Stimulated activated CD4-positive, alpha-beta T cell treated with anti-CD3 and anti-CD28 coated beads, Interleukin-2, amount 100 ng/mL, for 24 hours (primary cell): ENCODE measurements around the gene RUNX2.
"Not testable (repeated sequence)": the region's sequence is repeated elsewhere in the genome, so short reads cannot be mapped to it uniquely, and the experiment has no call there.

Experiments used
- DNase-seq, 2 donors: peaks; one replicate each; pipeline ENCODE4 v3.0.0-alpha.2; 2020

Gene RUNX2

GRCh38 chr6:45327956-45328522 is at the start of gene RUNX2:
TSS of gene RUNX2 (plus strand) at chr6:45328330. CDS start at chr6:45328727, 397 bp downstream.
- DNase-seq = no peak

DNA sequence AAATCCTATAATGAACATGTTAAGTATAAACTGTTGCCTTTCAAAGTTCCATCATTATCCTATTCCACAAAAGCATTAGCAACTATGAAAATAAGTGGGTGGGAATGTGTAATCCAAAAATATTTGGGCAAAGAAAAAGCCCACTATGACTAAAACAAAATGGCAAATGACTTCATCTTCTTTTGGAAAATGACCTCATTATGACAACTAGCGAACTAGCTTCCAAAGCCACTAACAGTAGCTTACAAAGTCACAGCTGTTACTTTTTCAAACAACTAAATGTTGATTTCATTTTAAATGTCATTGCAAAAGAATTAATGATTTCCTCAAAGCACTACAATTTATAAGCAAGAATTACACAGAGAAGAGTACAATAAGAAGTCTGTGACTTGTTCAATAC is 49.8 kb upstream of the RUNX2 start:
- DNase-seq = no peak

GRCh38 chr6:45286707-45287106 is 41.4 kb upstream of the RUNX2 start:
- not testable (repeated sequence) for DNase-seq

DNA sequence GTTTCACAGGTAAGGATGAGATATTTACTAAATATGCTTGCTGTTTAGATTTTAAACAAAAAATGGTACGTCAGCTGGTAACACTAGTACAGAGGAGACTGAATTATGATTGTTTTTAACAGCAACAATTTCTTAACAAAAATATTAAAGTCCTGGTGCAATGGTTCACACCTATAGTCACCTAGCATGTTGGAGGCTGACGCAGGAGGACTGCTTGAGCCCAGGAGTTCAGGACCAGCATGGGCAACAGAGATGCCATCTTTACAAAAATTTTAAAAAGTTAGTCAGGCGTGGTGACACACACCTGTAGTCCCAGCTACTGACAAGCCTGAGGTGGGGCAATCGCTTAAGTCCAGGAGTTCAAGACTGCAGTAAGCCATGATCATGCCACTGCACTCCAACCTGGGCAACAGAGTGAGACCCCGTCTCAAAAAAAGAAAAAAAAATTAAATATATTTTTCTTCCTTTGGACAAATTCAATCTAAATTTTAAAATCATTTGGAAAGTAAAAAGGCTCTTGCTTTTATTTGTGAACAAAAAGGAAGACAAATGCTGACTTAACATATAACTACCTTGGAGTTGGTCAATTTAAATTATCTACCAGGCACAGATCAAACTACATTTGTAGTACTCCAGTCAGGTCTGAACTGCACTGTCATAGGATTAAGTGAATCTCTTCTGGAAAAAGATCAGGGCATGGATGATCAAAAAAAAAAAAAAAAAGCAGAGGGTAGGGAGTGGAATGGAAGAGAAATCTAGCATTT is 38.2 kb upstream of the RUNX2 start:
- DNase-seq = no peak

DNA sequence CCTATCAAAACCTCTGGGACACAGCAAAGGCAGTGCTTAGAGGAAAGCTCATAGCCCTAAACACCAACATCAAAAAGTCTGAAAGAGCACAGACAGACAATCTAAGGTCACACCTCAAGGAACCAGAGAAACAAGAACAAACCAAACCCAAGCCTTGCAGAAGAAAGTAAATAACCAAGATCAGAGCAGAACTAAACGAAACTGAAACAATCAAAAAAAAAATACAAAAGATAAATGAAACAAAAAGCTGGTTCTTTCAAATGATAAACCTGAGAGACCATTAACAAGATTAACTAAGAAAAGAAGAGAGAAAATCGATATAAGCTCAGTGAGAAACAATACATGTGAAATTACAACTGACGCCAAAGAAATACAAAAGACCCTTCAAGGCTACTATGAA is 34.8 kb upstream of the RUNX2 start:
- no peak for DNase-seq

DNA sequence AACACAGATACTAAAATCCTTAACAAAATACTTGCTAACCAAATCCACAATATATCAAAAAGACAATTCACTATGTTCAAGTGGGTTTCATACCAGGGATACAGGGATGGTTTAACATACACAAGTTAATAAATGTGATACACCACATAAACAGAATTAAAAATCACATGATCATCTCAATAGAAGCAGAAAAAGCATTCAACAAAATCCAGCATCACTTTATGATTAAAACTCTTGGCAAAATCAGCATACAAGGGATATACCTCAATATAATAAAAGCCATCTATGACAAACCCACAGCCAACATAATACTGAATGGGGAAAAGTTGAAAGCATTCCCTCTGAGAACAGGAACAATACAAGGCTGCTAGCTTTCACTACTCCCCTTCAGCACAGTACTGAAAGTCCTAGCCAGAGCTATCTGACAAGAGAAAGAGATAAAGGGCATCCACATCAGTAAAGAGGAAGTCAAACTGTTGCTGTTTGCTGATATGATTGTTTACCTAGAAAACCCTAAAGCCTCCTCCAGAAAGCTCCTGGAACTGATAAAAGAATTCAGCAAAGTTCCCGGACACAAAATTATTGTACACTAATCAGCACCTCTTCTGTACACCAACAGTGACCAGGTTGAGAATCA is 33.9 kb upstream of the RUNX2 start:
- DNase-seq = not testable (repeated sequence)

DNA sequence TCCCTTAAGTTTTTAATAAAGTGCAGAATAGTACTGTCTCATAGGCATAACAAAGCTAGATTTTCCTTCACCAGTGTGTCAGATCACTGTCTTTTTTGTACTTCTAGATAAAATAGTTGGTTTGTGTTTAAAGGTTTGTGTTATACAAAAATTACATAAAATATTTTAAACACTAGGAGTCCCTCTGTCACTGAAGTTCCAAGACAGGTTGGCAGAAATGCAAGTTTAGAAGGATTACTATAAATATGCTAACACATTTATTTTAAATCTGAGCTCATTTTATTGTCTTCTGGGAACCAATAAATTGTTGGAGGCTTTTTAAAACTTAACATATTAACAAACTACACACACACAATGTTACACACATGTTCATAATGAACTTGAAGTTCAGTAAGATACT is 30.8 kb upstream of the RUNX2 start:
- no peak for DNase-seq

DNA sequence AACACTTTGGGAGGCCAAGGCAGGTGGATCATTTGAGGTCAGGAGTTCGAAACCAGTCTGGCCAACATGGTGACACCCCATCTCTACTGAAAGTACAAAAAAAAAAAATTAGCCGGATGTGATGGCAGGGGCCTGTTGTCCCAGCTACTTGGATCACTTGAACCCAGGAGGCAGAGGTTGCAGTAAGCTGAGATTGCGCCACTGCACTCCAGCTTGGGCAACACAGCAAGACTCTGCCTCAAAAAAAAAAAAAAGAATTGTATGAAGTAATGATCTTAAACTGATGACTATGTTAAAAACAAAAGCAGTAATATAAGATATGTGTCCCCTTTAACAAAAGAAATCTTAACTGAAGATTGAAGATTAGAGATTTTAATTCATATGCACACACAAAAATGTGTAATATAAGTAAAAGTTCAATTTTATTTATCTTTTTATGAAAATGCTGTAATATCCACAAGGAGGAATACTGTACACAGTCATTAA is 29.0 kb upstream of the RUNX2 start:
- no peak for DNase-seq

- DNase-seq = no peak
Observed at GRCh38 chr6:45300736-45301135, 27.4 kb upstream of the RUNX2 start.

- DNase-seq = no peak
Observed at GRCh38 chr6:45301348-45302142, 26.6 kb upstream of the RUNX2 start.

DNA sequence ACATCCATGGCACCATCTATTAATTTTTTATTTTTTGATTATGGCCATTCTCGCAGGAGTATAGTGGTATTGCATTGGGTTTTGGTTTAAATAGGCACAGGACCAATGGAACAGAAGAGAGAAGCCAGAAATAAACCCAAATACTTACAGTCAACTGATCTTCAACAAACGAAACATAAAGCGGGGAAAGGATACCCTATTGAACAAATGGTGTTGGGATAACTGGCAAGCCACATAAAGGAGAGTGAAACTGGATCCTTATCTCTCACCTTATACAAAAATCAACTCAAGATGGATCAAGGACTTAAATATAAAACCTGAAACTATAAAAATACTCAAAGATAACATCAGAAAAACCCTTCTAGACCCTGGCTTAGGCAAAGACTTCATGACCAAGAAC is 25.3 kb upstream of the RUNX2 start:
- DNase-seq = no peak

GRCh38 chr6:45305546-45305945 is 22.6 kb upstream of the RUNX2 start:
- no peak for DNase-seq

DNA sequence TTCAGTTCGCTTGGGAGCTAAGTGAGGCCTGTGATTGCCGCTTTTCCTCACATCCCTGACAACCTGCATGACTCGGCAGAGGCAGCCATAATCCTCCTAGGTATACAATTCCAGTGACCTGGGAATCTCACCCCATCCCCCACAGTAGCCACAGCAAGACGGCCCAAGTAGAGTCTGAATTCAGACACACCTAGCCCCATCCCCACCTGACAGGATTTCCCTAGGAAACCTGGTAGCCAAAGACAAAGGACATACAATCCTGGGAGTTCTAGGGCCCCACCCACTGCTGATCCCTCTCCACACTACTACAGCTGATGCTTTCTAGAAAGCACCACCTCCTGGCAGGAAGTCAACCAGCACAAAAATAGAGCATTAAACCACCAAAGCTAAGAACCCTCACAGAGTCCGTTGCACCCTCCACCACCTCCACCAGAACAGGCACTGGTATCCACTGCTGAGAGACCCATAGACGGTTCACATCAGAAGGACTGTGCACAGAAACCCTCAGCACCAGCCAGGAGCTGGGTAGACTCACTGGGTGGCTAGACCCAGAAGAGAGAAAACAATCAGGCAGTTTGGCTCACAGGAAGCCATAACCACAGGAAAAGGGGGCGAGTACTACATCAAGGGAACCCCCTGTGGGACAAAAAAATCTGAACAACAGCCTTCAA is 17.9 kb upstream of the RUNX2 start:
- DNase-seq = no peak

DNA sequence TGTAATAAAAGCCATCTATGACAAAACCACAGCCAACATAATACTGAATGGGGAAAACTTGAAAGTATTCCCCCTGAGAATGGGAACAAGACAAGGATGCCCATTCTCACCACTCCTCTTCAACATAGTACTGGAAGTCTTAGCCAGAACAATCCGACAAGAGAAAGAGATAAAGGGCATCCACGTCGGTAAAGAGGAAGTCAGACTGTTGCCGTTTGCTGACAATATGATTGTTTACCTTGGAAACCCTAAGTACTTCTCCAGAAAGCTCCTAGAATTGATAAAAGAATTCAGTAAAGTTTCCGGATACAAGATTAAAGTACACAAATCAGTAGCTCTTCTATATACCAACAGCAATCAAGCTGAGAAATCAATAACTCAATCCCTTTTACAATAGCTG is 14.0 kb upstream of the RUNX2 start:
- no peak for DNase-seq

DNA sequence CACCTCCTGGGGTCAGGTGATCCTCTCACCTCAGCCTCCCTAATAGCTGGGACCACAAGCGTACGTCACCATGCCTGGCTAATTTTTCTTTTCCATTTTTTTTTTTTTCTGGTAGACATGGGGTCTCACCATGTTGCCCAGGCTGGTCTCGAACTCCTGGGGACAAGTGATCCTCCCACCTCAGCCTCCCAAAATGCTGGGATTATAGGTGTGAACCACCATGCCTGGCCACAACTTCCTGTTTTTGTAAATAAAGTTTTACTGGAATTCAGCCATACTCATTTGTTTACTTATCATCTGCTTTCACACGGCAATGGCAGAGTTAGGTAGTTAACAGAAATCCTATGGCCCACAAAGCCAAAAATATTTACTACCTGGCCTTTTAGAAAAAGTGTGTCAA is 7.8 kb upstream of the RUNX2 start:
- no peak for DNase-seq

DNA sequence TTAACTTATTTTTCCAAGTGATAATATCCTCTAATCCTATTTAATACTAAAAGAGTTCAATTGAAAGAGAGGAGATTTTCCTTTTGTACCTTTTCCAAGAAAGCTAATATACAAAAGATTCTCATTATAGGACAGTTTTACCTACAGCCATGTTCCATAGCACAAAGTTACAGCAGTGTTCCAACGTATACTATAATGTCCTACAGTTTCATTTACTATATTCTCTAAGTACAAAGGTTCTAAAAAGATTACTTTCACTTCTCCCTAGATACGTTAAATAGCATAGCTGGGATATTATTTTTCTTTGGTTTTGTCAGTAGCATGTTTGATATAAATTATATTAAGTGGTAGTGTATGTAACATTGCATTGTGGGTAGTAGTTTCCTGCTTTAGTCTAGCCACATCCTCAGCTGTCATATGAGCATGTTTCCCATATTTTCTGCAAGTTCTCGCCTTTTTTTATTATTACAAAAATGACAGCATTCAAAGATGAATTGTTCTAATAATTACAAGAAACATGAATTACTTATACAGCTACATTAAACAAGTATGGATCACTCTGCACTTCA is 4.4 kb upstream of the RUNX2 start:
- DNase-seq = no peak

GRCh38 chr6:45326698-45327417 is 1.3 kb upstream of the RUNX2 start:
- DNase-seq = no peak

DNA sequence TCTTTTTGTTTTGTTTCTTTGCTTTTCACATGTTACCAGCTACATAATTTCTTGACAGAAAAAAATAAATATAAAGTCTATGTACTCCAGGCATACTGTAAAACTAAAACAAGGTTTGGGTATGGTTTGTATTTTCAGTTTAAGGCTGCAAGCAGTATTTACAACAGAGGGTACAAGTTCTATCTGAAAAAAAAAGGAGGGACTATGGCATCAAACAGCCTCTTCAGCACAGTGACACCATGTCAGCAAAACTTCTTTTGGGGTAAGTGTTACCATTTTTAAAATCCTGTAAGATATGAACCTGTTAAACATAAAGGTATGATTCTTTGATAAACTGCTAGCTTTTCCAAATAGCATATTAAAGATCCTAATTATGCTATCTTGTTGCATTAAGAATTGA is 393 bp downstream of the RUNX2 start:
- DNase-seq = no peak

DNA sequence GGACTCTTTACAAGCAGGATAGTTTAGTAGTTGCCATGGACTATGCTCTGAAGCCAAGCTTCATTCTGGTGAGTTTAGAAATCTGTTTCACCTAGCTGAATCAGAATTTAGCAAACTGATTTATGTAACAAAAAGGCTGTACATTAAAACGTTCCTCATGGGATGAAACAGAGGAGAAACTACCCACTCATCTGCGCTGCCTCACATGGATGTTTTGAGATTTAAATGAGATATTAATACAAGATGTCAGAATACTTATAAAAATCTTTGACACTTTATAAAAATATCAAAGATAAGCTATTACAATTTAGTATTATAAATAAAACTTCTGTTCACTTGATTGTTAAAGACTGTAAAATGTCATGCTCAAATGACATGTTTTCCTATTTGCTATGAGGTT is 16.8 kb downstream of the RUNX2 start:
- no peak for DNase-seq

DNA sequence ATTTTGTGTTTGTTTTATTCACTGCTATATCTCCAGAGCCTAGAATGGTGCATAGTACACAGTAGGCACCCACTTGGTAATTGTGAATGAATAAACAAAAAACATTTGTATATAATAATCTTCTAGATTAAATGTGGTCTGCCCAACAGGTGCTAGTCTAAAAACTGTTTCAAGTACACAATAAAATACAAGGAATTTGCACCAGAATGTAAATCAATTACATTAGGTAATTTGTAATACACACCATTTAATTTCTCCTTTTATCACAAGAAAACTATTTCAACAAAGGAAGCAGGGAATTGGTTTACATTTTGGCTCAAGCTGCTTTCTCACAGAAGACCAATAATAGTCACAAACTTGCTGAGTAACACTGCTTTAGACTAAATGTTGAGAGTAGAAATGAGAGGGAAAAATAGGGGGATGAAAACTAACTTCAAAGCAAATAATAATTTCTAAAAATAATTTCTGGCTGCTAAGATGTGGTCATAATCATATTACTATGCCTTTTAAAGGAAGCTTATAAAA is 22.1 kb downstream of the RUNX2 start:
- no peak for DNase-seq

DNA sequence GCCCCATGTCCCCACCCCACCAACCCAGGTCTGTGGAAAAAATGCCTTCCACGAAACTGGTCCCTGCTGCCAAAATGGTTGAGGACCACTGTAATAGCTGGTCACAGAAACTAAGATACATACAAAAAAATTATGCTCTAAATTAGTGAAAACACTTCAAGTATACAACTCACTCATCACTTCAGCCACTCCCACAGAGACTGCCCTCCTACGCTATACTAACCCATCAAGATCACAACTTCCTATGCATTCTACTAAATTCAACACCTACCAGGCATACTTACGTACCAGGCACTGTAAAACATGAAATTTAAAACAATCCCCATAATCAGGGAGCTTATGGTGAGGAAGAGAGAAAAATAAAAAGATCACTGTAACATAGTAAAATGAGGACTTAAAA is 22.9 kb downstream of the RUNX2 start:
- no peak for DNase-seq

DNA sequence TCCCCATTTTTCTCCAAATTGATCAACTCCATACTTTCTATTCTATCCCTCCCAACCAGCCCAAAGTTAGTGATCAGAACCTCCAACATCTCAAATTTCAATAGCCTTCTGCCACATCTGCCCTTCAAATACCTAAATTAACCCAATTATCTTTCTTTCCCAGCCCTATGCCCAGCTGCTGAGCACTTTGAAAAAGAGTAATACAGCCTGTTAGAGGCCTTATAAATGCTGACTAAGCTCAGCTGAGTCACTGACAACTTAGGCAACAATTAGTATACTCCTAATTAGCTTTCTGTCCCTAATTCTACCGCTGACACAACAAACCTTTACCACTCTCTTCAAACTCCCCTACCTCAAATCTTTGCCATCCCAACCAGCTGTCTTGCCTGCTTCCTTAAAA is 23.5 kb downstream of the RUNX2 start:
- DNase-seq = no peak
